GM12878 (cell line): ENCODE data around the gene TBC1D2B.

Experiments used
- POLR2A ChIP-seq: IDR thresholded peaks from 2 replicates; pipeline ENCODE4 v1.6.1; 2011; ENCODE audit warnings: low read depth, mild to moderate bottlenecking, low read length
- RAD21 ChIP-seq: IDR thresholded peaks from 2 replicates; pipeline ENCODE4 v1.6.1; 2011; ENCODE audit warnings: mild to moderate bottlenecking, low read depth, low read length, moderate library complexity; ENCODE audit not compliant: insufficient read depth
- YY1 ChIP-seq: IDR thresholded peaks from 2 replicates; pipeline ENCODE4 v1.6.1; 2011; ENCODE audit warnings: low read depth, mild to moderate bottlenecking, low read length
- TF ChIP-seq, protein P1 (sequence below): IDR thresholded peaks from 2 replicates; pipeline ENCODE4 v1.6.1; 2011; ENCODE audit warnings: mild to moderate bottlenecking, low read depth, low read length, moderate library complexity; ENCODE audit not compliant: insufficient replicate concordance

DNA sequence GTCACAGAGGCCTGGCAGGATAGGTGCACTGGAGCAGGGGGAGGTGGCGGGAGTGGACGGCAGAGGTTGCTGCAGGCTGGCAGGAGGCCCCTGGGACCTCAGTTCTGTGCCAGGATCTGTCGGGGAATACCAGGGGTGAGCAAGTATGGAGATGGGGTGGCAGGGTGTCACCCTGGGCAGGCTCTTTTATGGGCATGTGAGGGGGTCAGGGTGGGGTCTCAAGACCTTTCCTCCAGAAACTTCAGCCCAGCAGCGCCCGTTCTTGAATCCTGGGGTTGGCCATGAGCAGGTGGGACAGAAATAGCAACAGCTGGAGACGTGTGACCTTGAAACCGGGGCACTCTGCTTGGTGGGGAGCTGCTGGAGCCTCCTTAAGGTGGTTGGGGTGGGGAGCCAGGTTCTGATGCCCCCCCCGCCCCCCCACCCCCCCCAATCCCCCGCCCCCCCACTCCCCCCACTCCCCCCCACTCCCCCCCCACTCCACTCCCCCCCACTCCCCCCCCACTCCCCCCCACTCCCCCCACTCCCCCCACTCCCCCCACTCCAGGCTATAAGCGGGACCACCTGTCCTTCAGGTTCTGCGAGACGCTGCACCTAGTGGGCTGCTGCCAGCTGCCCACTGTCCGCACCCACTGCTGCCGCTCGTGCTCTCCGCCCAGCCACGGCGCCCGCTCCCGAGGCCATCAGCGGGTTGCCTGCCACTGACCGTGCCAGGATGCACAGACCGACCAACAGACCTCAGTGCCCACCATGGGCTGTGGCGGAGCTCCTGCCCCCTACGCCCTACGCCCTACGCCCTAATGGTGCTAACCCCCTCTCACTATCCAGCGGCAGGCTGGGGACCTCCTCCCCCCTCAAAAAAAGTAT is 84.9 kb downstream of the TBC1D2B start:
- TF ChIP-seq POLR2A (no peak), RAD21 (no peak), YY1 (no peak)
- TF ChIP-seq, protein P1, sequence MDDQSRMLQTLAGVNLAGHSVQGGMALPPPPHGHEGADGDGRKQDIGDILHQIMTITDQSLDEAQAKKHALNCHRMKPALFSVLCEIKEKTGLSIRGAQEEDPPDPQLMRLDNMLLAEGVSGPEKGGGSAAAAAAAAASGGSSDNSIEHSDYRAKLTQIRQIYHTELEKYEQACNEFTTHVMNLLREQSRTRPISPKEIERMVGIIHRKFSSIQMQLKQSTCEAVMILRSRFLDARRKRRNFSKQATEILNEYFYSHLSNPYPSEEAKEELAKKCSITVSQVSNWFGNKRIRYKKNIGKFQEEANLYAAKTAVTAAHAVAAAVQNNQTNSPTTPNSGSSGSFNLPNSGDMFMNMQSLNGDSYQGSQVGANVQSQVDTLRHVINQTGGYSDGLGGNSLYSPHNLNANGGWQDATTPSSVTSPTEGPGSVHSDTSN = no peak
